AG04450 (cell line): ENCODE measurements around the gene RAE1. TPM values are rescaled to one million over a fixed set of nuclear protein-coding genes. Genes with fewer than 3 reads are reported as not detected.

ENCODE experiments used
- CTCF ChIA-PET: fragments of 300-600, 350-600 bp; formaldehyde crosslinking; extraction: SDS; loops from one replicate; lab custom pipeline; 2022; ENCODE audit warnings: antibody characterized with exemption, inconsistent platforms; lab: Charles Lee
- POLR2A ChIA-PET: fragments of 350-600 bp; formaldehyde crosslinking; extraction: SDS; loops from one replicate; lab custom pipeline; 2021; ENCODE audit warnings: antibody characterized with exemption, inconsistent platforms; lab: Yijun Ruan, JAX
- DNase-seq: peaks from one replicate; pipeline ENCODE4 v3.0.0-alpha.2; 2011; ENCODE audit warnings: low read depth, low spot score
- H3K27ac ChIP-seq: one replicate; pipeline ENCODE4 v1.5.1; 2012; ENCODE audit warnings: low read depth, low read length, control low read depth
- H3K27me3 ChIP-seq: one replicate; pipeline ENCODE4 v1.6.0; 2012; ENCODE audit warnings: low read length; ENCODE audit not compliant: control insufficient read depth, insufficient read depth
- H3K4me3 ChIP-seq: 2 replicates; pipeline ENCODE4 v1.5.1; 2011; ENCODE audit warnings: mild to moderate bottlenecking, low read depth, low read length, control low read depth
- H3K9me3 ChIP-seq: 2 replicates; pipeline ENCODE4 v1.5.1; 2012; ENCODE audit warnings: low read length; ENCODE audit not compliant: control insufficient read depth, insufficient read depth
- CTCF ChIP-seq: IDR thresholded peaks from 2 replicates; pipeline ENCODE4 v1.5.1; 2011; ENCODE audit warnings: low read depth, low read length, control low read depth, inconsistent platforms
- polyA plus RNA-seq: library from polyadenylated mRNA; depleted of rRNA; stranded (reverse); fragments of >200 nt; gene quantifications from 2 replicates; pipeline ENCODE4 v1.2.3, GENCODE V29; 2011

RAE1 gene
- polyA plus RNA-seq, 1 experiment = 45.8 TPM

GRCh38 chr20:57325632-57326356, 25.3 kb upstream of the RAE1 start:
- Histone ChIP-seq H3K9me3 (no peaks in the 10 kb centered on the region; the same call in 1 of the 2 replicates), H3K27ac (no peak overlapping the region), H3K4me3 (no peak overlapping the region), H3K27me3 (peaks cover 8% of the 10 kb centered on the region)
- no peak for DNase-seq
- no peak for TF ChIP-seq CTCF
- ChIA-PET CTCF (interaction anchor here (2.3 kb wide), 1 partner anchor 21 kb away, joined by 6 read pairs; no protein-coding TSS in a partner anchor), POLR2A (interaction anchor here (0.7 kb wide), 1 partner anchor 774 kb away, joined by 7 read pairs; no protein-coding TSS in a partner anchor)

GRCh38 chr20:57326667-57327455, 24.2 kb upstream of the RAE1 start:
- TF ChIP-seq CTCF = no peak
- no peaks in the 10 kb centered on the region; the same call in 1 of the 2 replicates for H3K9me3 ChIP-seq
- POLR2A ChIA-PET = no interaction called here
- H3K4me3 ChIP-seq = no peak overlapping the region
- no peak overlapping the region for H3K27ac ChIP-seq
- CTCF ChIA-PET = no interaction called here
- no peak for DNase-seq
- H3K27me3 ChIP-seq = peaks cover 8% of the 10 kb centered on the region

- ChIA-PET POLR2A (no interaction called here), CTCF (no interaction called here)
- Histone ChIP-seq H3K27ac (no peak overlapping the region), H3K9me3 (no peaks in the 10 kb centered on the region; the same call in 1 of the 2 replicates), H3K4me3 (no peak overlapping the region), H3K27me3 (peaks cover 8% of the 10 kb centered on the region)
- TF ChIP-seq CTCF = no peak
- DNase-seq = no peak
These were observed 23.2 kb upstream of the RAE1 start for GRCh38 chr20:57327820-57328219.

GRCh38 chr20:57329608-57330221, 21.3 kb upstream of the RAE1 start, which contains the start of gene SPO11:
SPO11 (plus strand) TSS chr20:57329803; CDS start chr20:57329868, 65 bp downstream.
- Histone ChIP-seq H3K4me3 (no peak within 1 kb of the TSS), H3K9me3 (no peaks in the 10 kb centered on the region; the same call in 1 of the 2 replicates), H3K27ac (no peak within 1 kb of the TSS), H3K27me3 (peaks cover 8% of the 10 kb centered on the region)
- TF ChIP-seq CTCF = no peak
- DNase-seq = no peak
- ChIA-PET CTCF (interaction anchor here (1.0 kb wide), 1 partner anchor 17 kb away, joined by 3 read pairs; no protein-coding TSS in a partner anchor), POLR2A (no interaction called here)
